NCI-H128 (cell line): Measurements from ENCODE around the gene FGD2.
"Not testable (repeated sequence)": the region's sequence is repeated elsewhere in the genome, so short reads cannot be mapped to it uniquely, and the experiment has no call there.

Experiments used
- DNase-seq: peaks from one replicate; lab custom pipeline; 2025; ENCODE audit not compliant: unreplicated experiment; lab: John Stamatoyannopoulos, UW

FGD2 gene

DNA sequence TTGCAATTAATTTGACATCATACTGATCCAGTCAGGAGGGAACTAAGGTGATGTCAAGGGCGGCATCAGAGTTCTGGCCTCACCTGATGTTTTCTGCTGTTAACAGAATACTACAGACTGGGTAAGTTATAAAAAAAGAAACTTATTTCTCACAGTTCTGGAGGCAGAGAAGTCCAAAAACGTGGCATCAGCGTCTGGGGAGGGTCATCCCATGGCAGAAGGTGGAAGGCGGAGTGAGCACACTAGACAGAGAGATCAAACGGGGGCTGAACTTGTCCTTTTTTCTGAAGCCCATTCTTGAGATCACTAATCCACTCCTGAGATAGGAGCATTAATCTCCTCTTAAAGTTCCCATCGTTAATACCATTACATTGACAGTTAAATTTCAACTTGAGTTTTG, 16.2 kb upstream of the FGD2 start:
- DNase-seq = no peak

DNA sequence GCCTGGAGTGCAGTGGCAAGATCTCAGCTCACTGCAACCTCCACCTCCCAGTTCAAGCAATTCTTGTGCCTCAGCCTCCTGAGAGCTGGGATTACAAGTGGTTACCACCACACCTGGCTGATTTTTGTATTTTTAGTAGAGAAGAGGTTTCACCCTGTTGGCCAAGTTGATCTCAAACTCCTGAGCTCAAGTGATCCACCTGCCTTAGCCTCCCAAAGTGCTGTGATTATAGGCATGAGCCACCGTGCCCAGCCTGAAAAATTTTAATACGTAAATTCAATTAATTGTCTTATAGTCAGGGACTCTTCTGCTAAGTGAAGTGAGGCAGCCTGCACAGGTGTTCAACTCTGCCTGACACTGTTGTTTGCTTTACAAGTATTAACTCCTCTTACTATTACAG, 15.1 kb upstream of the FGD2 start:
- not testable (repeated sequence) for DNase-seq

DNA sequence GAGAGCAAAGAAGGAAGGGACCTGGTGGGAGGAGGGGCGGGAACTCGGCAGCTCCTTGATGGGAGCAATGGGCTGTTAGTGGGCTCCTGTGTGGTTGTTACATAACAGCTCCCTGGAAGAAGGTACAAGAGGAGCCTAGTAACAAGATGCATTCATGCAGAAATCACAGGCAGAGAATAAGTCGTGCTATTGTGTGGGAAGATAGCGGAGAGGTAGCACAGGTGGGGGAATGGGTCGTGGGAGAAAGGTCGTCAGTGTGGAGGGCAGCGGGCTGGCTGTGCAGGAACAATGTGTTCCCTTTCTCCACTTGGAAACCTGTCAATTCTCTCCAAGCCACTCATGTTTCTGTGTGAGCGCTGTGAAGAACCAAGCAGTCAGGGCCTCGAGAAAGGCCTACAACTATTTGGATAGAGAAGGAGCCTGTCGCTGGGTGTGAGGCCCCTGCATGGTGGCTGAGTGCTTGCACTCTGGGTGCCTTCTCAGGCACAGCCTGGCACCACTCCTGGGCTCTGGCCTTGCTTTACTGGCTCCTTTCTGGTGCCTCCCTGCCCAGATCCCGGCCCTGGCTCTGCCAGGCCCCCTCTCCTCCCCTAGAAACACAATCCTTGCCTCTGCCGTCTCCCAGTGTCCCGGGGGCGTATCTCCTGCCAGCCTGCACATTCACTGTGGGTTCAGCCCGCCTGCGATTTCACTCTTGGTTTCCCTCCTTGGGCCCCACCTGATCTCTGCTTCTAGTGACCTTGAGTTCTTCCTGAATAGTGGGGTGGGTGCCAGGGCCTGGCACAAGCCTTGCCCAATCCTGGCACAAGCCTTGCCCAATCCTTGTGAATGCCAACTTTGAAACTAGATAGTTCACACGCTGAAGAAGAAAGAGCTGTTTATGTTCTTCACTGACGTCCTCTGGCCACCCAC, 7.4 kb upstream of the FGD2 start:
- DNase-seq = peak; percentile 22

DNA sequence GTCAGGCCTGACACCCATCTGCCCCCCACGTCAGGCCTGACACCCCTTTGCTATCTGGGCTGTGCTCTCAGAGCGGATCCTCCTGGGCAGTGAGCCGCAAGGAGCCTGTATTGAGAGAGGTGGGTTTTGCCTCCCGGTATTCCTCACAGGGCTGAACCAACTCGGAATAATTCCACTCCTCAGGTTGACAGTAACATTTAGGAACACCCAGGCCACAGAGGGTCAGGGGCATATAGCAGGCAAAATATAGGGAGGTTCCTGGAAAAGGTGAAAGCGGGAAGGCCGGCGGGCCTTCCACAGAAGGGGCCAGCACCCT, 6.8 kb upstream of the FGD2 start:
- DNase-seq = no peak

DNA sequence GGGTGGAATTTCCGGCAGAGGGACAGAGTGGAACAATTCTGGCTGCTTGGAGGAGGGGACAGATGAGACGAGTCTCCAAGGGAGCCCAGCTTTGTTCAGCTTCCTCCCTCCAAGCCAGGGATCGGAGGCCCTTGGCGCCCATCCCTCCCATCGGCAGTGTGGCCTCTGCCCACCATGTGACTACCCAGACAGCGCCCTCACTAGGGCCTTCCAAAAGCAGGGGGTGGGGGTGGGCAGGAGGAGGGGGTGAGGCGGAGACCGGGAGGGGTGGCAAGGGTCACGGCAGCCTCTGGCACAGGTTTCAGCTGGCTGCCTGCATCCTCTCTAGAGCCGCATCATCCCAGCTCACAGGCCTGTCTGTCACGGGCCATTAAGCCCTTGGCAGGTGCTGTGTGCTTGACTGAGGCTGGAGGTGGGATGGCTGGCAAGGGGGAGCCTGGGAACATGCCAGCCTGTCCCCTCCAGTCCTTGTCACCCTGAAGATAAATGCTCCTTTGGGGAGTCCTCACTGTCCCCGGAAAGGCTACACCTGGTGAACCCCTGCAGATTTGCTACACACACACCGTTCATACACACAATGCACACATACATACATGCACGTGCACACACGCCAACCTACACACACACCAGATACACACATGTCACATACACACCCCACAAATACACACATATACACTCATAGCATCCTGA, 6.2 kb upstream of the FGD2 start:
- peak; percentile 47 for DNase-seq

DNA sequence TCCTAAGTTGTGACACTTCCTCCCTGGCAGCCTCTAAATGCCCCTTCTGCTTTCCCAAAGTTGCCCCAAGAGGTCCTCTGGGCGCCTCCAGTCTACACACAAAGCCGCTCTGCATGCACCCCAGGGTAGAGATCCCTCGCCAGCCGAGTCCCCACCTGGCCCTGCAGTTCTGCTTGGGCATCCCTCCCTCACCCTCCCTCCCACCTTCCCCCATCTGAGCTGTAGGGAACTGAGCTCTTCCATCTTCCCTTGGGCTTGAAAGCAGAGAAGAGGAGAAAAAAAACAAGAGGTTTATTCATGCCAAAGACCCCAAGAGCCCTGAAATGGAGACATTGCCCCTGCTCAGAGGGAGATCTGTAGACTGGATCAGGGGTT, 5.7 kb upstream of the FGD2 start:
- DNase-seq = no peak

DNA sequence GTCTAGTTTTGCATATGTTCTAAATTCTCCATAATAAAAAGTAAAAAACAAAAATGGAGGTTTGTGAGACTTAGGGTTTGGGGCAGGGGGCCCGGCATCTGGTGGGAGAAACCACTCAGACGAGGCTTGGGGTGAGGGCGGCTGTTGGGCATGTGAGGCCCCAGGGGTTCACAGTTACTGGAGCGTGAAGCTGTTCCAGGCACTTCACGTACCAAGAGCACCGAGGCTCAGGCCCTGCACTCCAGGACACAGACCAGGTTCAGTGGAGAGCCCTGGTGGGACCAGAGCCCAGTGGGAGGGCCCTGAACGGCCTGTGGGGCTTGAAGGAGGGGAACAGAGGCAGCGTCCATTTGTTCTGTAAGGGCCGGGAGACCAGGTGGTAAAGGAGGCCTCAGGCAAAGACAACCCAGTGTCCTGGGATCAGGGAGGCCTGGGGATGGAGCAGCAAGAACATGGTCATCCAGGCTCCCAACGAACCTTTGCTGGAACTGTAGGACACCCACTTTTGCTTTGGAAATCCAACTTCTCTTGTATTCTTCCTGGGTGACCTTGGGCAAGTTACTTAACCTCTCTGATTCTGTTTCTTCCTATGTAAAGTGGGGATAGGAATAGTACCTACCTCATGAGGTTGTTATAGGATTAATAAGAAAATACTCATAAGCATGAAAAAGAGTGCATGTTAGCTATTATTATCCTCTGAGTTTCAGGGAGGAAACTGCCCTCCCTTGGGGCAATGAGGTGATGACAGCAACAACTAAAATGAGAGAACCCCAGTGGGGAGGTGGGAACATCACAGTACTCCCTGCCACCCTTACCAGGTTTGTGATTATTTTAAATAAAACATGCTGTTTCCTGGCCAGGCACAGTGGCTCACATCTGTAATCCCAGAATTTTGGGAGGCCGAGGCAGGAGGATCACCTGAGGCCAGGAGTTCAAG, 1.1 kb upstream of the FGD2 start:
- no peak for DNase-seq

DNA sequence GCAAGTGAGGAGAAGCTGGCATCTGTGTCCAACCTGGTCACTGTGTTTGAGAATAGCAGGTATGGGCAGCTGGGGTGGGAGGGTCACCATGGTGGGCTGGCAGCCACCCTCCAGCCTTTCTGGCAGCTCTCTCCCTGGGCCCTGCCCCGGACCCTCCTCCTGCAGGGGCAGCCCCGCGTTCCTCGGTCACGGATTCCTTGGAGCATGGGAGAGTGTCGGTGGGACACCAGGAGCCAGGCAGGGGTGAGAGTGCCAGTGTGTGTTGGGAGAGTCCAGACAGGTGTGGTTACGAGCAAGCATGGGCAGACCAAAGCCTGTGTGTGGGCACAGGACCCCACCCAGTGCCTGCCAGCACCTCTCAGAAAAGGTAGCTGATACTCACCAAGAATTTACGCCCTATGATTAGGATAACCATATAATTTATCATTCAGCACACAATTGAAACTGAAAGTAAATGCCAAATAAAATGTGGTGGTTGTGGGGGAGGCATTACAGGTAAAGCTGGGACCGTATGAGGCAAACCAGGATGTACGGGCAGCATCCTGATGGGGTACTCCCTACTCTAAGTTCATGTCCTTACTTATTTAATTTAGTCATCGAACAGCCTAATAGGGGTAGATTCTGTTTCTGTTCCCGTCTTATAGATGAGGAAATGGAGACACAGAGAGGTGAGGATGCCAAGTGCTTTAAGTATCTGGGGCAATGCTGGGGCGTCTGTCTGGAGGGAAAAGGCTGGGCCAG, 542 bp downstream of the FGD2 start:
- no peak for DNase-seq

DNA sequence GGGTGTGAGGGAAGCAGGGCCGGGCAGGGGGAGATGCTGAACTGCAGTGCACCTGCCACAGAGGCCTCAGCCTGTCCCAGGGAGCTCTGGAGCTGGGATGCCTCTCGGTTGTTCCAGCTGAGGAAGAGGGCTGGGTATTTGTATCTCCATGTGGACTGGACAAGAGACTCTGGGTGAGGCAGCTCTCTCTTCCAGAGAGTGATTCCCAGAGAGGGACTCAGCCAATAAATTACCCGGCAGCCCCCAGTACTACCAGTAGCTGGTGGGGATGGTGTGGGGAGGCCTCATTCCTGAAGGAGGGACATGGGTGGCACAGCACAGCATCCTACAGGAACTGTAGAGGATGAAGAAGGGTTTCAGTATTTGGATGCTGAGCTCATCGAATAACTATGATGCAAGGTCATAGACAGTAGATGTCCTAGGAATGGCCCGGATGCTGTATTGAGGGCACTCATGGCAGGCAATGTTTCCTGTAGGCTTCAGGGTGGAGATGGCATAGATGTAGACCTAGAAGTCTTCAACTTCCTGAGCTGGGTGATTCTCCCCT, 1.4 kb downstream of the FGD2 start:
- no peak for DNase-seq

DNA sequence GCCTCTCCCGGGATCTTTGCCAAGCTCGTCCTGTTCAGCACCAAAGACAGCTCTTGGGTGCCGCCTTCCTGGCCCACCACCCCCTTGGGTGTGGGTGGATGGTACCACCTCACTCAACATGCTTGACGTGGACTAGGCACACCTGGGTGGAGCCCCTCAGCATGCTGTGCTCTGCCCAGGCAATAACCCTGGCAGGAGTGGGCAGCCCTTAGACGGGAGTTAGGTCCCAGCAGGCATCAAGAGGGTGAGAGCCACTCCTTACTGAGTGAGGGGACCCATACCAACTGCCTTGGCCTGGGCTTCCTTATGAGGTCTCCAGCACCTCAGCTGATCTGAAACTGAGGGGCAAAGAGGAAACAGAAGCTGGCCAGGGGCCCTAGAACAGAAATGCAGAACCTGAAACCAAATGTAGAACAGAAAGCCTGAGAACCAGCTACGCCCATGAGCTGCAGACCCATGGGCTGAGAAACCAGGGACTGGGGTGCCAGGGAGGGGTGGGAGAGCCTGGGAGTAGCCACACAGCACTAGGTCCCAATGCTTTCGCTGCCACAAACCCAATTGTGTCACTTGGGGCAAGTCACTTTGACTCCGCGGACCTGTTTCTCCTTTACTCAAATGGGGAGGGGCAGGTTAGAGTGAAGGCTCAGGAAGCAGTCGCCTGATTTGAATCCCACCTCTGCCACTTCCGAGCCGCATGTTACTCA, 2.0 kb downstream of the FGD2 start:
- DNase-seq = no peak

DNA sequence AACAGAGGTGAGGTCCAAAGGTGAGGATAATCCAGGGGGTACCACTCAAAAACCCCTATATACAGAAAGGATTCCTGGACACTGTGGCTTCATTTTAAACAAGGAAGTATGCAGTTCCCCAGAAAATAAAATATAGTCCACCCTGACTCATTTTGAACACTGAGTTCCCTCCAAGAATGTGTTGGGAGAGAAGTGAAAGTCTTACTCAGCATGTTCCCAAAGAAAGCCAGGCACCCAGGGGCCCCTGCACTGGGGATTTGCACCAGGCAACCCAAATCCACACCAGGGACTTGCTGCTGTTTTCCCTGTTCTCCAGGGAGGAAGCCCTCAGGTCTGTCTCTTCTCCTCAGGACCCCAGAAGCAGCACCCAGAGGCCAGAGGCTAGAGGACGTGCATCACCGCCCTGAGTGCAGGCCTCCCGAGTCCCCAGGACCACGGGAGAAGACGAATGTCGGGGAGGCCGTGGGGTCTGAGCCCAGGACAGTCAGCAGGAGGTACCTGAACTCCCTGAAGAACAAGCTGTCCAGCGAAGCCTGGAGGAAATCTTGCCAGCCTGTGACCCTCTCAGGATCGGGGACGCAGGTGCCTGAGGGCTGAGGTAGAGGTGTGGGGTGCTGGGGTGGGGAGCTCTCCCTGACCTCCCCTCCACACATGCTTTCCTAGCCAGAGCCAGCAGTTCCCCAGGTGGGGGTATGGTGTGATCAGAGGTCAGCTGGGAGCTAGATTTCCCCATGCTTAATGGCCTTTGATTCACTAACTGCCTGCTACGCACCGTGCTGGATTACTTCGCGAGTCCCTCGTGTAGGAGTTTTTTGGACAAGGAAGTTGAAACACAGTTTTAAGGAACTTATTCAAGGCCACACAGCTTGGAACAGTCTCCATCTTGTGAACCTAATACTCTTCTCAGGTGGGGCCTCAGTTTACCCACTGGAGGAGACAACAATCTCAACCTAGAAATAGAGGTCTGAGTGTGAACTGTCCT, 3.3 kb downstream of the FGD2 start:
- no peak for DNase-seq

DNA sequence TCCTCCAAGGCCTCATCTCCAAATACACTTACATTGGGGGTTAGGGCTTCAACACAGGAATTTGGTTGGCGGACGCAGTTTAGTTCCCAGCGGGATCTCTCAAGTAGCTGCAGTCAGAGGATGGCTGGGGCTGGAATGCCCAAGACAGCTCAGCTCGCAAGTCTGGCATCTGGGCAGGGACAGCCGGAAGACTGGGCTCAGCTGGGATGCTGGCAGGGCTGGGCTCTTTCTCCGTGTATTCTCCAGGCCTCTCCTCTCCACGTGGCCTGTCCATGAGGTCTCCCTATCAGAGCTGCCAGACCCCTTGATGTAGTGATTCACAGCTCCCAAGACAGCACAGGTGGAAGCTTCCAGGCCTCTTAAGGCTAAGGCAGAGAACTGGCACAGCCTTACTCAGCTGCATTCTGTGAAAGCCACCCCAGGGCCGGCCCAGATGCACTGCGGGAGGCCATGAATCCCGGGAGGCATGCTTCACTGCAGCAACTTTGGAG, 5.0 kb downstream of the FGD2 start:
- no peak for DNase-seq

DNA sequence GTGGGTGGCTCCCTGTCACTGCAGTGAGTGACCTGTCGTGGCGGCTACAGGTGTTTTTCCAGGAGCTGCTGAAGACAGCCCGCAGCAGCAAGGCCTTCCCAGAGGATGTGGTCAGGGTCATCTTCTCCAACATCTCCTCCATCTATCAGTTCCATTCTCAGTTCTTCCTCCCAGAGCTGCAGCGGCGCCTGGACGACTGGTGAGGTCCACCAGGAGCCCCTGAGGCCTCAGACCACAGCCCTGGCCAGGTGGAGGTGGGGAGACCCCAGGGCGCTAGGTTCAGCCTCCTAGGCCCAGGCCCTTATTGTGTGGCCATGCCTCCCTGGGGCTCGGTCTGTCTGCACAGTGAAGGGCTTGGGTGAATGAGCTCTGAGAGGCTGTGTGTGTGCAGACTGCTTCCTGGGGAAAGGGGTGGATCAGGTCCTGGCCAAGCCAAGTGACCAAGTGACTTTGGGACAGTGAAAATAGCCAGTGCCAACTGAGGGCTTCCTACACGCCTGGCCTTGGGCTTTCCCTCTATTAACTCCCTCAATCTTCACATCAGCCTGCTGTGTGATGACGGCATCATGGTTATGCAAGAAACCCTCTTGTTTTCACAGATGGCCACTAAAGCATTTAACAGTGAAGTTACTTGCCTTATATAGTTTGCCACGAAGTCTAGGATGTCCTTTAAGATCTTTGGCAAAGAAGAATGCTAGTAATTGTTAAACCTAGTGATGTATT, 6.4 kb downstream of the FGD2 start:
- DNase-seq = no peak

DNA sequence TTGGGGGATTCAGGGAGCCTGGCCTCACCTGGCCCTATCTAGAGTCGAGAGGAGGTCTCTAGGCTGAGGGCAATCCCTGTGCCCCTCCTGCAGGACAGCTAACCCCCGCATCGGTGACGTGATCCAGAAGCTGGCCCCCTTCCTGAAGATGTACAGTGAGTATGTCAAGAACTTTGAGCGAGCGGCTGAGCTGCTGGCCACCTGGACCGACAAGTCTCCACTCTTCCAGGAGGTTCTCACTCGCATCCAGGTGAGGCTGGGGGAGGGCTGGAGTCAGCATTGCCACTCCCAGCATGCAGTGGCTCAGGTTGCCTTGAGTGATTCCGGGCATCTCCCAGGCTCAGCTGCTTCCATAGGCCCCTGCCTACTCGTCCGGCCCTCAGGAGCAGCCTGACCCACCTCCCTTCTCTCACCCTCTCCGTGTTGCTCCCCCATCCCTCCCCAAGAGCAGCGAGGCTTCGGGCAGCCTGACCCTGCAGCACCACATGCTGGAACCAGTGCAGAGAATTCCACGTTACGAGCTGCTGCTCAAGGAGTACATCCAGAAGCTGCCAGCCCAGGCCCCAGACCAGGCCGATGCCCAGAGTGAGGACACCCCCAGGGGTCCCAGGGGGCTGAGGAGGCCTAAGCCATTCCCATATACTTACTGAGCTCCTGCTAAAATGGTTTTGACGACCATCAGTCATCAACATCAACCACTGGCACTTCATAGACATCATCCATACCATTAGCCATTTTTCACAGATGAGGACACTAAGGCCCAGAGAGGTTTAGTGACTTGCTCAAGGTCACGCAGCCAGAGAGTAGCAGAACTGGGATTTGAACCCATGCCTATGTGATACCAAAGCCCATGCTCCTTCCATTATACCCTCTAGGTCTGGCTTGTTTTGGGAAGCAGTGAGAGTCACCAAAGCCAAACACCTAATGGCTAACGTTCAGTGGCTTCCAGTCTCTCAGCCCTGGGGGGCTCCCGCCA, 8.3 kb downstream of the FGD2 start:
- no peak for DNase-seq

DNA sequence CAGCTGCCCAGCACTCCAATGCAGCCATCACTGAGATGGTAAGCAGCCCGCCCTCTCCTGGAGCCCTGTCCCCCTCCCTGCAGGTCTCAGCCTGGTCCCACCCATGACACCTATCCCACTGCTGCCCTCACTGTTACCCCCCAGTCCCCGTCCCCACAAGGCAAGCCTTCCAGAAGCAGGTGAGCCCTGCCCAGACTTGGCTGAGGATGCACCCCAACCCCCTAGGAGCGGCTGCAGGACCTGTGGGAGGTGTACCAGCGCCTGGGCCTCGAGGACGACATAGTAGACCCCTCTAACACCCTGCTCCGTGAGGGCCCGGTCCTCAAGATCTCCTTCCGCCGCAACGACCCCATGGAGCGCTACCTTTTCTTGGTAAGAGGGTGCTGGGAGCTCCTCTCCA, 9.2 kb downstream of the FGD2 start:
- DNase-seq = no peak

DNA sequence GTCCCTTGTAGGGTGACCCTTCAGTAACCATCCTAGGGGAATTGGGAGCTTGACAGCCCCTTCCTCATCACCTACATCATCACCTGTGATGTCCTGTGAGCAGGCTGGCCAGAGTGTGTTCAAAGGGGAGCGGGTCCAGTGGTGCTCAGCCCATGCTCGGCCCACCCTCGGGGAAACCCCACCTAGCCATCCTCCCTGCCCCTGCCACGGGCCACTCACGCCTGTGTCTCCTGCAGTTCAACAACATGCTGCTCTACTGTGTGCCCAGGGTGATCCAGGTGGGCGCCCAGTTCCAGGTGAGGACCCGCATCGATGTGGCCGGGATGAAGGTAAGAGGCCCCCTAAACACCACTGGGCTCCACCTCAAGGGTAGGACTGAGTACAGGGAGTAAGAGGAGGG, 10.1 kb downstream of the FGD2 start:
- no peak for DNase-seq

DNA sequence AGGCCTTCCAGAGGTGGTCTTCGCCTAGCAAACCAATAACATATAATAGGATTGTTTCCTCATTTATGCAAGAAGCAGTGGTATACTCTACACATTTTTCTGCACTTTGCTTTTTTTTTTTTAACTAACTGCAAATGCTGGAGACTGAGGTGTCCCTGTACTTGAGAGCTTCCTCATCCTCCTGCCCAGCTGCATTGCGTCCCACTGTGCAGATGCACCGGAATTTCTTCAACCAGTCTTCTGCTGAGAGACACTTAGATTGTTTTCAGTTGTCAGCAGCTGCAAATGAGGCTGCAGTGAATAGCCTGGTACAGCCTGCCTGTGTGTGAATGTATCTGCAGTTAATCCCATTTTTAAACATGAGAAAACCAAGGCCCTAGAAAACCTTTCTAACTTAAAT, 11.5 kb downstream of the FGD2 start:
- DNase-seq = no peak
